GM18907 (cell line): Measurements from ENCODE around the gene GABARAP.

ENCODE experiments used
- ATAC-seq: cut with Tn5 transposase; IDR thresholded peaks from one replicate; pipeline ENCODE4 v1.9.1; 2021; ENCODE audit warnings: mild to moderate bottlenecking, moderate library complexity; ENCODE audit not compliant: unreplicated experiment

The GABARAP gene

GRCh38 chr17:7241090-7241733, 1.0 kb downstream of the GABARAP start:
- no peak for ATAC-seq

GRCh38 chr17:7240375-7240774, 1.9 kb downstream of the GABARAP start:
- no peak for ATAC-seq

- ATAC-seq, result peak; percentile 54
These were observed 2.9 kb downstream of the GABARAP start, which contains the start of gene PHF23 for GRCh38 chr17:7239091-7240027. Gene PHF23, minus strand, starts transcription at chr17:7239457. Its CDS starts 178 bp downstream, at chr17:7239279.

GRCh38 chr17:7238420-7239090, 3.7 kb downstream of the GABARAP start:
- no peak for ATAC-seq

- ATAC-seq, result peak; percentile 10
These were observed 4.4 kb downstream of the GABARAP start for GRCh38 chr17:7237761-7238419.

GRCh38 chr17:7237266-7237760, 4.9 kb downstream of the GABARAP start:
- ATAC-seq, result no peak

GRCh38 chr17:7236808-7237207, 5.4 kb downstream of the GABARAP start:
- no peak for ATAC-seq

GRCh38 chr17:7235693-7236665, 6.3 kb downstream of the GABARAP start:
- no peak for ATAC-seq

- peak; percentile 50 for ATAC-seq
These were observed 7.9 kb downstream of the GABARAP start, which contains the start of gene DVL2 for GRCh38 chr17:7234083-7234951. Gene DVL2, minus strand, starts transcription at chr17:7234517. Its CDS starts 255 bp downstream, at chr17:7234262.

GRCh38 chr17:7233701-7234082, 8.6 kb downstream of the GABARAP start:
- ATAC-seq, result no peak

GRCh38 chr17:7232114-7232513, 10.1 kb downstream of the GABARAP start:
- no peak for ATAC-seq

- ATAC-seq, result no peak
These were observed 12.7 kb downstream of the GABARAP start for GRCh38 chr17:7229504-7229903.

GRCh38 chr17:7228920-7229319, 13.3 kb downstream of the GABARAP start:
- ATAC-seq, result no peak

GRCh38 chr17:7226721-7227710, 15.2 kb downstream of the GABARAP start:
- no peak for ATAC-seq

GRCh38 chr17:7225711-7226331, 16.4 kb downstream of the GABARAP start:
- ATAC-seq, result no peak

GRCh38 chr17:7224661-7225111, 17.6 kb downstream of the GABARAP start:
- no peak for ATAC-seq

GRCh38 chr17:7224110-7224509, 18.1 kb downstream of the GABARAP start:
- ATAC-seq, result no peak
